Stimulated activated CD4-positive, alpha-beta T cell treated with anti-CD3 and anti-CD28 coated beads, Interleukin-1b, Interleukin-23, amount 100 ng/mL, for 24 hours (primary cell): Measurements from ENCODE around the gene COQ10B.
A peak's percentile ranks its signal among the peaks of the same experiment; 100 is the strongest.
"Not testable (repeated sequence)": the region's sequence is repeated elsewhere in the genome, so short reads cannot be mapped to it uniquely, and the experiment has no call there.

Experiments used
- DNase-seq, 4 experiments: peaks; one replicate each; pipeline ENCODE4 v3.0.0-alpha.2; 2020; ENCODE audit warnings: low read depth in 4 of 4, low spot score in 1 of 4

COQ10B gene

DNA sequence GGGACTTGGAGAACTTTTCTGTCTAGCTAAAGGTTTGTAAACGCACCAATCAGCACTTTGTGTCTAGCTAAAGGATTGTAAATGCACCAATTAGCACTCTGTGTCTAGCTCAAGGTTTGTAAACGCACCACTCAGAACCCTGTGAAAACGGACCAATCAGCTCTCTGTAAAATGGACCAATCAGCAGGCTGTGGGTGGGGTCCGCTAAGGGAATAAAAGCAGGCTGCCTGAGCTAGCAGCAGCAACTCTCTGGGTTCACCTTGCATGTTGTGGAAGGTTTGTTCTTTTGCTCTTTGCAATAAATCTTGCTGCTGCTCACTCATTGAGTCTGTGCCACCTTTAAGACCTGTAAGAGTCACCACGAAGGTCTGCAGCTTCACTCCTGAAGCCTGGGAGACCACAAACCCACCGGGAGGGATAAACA is 2.4 kb upstream of the COQ10B start:
- not testable (repeated sequence) for DNase-seq

DNA sequence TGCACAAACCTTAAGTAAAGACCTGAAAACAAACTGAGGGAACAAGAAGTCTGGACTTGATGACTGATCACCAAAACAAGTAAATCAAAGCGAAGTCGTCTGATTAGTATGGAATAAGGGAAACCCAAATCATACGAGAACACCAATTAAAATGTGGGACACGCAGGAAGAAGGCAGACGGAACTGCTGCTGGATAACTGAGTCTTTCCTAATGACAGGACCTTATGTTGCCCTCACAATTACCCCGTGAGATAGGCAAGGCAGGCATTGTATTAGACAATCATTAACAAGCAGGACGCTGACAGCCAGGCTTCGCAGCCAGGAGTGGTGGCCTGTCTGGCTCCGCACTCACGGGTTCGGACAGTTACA is 614 bp upstream of the COQ10B start:
- no peak for DNase-seq

GRCh38 chr2:197453914-197454398 is 604 bp downstream of the COQ10B start:
- DNase-seq: no peak

- no peak for DNase-seq
Measured at GRCh38 chr2:197454923-197455322, 1.6 kb downstream of the COQ10B start.

DNA sequence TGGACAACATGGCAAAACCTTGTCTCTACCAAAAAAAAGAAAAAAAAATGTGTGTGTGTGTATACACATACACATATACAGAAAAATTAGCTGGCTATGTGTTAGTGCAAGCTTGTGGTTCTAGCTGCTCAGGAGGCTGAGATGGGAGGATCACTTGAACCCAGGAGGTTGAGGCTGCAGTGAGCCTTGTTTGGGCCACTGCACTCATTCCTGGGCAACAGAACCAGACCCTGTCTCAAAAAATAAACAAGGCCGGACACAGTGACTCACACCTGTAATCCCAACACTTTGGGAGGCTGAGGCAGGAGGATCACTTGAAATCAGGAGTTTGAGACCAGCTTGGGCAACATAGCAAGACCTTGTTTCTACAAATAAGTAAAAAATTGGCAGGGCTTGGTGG is 2.1 kb downstream of the COQ10B start:
- no peak for DNase-seq

DNA sequence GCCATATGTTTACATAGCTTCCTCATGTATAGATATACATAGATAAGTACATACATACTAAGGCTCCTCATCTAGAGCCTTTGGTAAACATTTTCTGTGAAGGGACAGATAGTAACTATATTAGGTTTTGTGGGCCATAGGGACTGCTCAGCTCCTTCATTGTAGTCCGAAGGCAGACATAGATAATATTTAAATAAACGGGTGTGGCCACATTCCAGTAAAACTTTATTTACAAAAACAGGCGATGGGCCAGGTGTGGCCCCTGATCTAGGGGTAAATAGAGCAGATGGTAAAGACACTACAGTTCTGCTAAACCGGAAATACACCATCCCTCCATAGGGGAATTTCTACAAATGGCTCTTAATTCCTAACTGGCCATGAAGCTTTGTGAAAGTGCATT is 7.3 kb downstream of the COQ10B start:
- no peak for DNase-seq

GRCh38 chr2:197461057-197461456 is 7.7 kb downstream of the COQ10B start:
- no peak for DNase-seq

DNA sequence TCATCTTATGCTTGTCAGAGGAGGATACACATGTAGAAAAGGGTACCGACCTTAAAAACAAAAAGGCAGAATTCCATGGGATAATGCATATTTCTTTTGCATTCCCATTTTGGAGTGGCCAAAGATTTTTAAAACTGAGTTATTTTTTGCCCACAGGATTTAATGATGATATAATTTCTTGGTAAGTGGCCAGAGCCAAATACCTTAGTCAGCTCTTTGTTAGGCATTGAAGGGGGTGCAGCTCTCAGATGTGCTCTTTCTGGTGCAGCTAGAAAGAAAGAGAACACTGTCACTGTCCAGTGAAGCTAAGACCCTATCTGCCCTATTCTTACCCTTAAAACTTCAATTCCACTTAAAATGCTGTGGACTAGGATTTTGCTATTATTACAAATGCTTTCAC is 10.8 kb downstream of the COQ10B start:
- DNase-seq: no peak

- no peak for DNase-seq
Measured at GRCh38 chr2:197472166-197472565, 18.8 kb downstream of the COQ10B start.

GRCh38 chr2:197477797-197478196 is 24.4 kb downstream of the COQ10B start:
- no peak for DNase-seq

DNA sequence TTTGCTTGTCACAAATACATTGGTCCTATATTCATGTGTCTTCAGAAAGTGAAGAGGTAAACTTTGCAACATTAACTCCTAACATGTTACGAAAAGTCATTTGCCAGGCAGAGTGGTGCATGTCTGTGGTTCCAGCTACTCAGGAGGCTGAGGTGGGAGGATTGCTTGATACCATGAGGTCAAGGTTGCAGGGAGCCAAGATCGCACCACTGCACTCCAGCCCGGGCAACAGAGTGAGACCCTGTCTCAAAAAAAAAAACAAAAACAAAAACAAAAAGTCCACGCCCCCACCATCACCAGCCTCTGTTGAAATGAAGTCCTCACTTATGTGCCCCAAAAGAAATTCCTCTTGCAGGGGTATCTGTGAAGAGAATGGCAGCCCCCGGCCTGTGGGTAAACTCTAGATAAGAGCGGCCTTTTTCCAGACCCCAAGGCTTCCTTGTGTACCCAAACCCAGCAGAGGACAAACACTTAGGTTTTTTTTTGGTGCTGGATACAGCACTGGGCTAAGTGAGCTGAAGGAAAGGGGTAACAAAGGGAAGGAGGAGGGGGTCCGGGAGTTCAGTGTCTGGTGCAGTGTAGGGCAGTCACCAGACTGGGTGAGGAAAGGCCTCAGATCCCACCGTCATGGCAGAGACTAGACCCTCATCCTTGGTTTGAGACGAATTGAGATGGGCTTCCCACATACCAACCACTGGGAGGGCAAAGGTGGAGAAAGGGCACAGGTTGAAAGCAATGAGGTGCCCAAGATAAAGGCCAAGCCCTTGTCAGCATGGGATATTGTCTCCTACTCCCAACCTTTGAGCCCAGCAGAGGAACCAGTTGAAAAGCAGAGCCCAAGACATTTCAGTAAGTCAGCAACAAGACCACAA is 27.0 kb downstream of the COQ10B start:
- DNase-seq: no peak

DNA sequence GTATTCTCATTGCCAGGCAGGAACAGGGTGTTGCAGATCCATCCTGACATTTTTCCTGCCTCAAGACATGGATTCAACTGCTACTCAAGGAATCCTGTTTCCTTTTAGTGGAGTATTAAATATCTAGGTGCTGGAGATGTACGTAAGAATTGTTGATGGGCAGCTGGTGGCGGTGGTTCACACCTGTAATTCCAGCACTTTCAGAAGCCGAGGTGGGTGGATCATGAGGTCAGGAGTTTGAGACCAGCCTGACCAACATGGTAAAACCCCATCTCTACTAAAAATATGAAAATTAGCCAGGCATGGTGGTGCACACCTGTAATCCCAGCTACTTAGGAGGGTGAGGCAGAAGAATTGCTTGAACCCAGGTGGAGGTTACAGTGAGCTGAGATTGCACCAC is 30.9 kb downstream of the COQ10B start:
- not testable (repeated sequence) for DNase-seq

- DNase-seq: no peak
Measured at GRCh38 chr2:197486175-197486574, 32.8 kb downstream of the COQ10B start.

GRCh38 chr2:197487385-197487784 is 34.0 kb downstream of the COQ10B start:
- no peak for DNase-seq

GRCh38 chr2:197495433-197496134 is 42.2 kb downstream of the COQ10B start:
- DNase-seq: no peak

DNA sequence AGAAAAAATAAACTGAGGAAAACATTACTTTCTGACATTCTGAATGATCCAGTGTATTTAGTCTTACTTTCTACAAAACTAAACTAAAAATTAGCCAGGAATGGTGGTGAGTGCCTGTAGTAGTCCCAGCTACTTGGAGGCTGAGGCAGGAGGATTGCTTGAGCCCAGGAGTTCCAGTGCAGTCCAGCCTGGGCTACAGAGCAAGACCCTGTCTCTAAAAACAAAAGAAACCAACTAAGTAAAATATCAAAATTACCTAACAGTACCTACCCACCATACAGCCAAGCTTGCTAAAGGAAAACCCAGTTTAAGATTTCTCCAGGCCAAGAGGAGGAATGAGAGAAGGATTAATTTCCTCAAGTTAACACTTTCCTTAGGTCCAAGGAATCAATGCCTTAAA is 43.3 kb downstream of the COQ10B start:
- DNase-seq: no peak

GRCh38 chr2:197497326-197497725 is 44.0 kb downstream of the COQ10B start:
- DNase-seq: no peak

GRCh38 chr2:197498235-197498936 is 45.0 kb downstream of the COQ10B start:
- no peak for DNase-seq

DNA sequence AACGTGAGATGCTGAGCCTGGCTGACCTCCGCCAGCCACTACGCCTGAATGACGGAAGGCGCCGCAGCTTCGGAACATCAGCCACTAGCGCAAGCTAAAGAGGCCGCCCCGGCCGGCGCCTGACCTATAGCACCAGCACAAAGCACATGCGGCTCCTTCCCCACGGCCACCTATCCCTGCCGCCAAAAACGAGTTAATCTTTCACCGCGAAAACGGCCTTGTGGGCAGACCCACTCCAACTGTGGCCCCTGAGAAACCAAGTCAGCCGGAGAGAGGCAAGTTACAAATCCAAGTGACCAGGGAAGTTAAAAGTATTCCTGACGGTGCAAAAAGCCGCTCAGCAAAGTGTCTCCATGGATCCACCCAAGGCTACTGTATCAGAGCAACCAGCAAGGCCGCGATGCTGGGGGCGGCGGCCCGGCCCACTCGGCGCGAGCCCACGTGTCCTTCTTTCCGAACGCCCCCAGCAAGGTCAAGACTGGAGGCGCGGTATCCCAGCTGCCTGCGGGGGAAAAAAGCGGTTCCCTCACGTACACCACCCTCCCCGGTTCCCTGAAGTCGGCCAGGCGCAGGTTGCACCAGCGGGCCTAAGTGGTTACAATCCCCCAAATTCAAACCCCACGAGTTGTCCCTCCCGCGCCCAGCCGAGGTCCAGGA is 45.7 kb downstream of the COQ10B start:
- DNase-seq: peak in 3 of 4 experiments; percentile 26 to 38 (median 30)

GRCh38 chr2:197499594-197500502 is 46.5 kb downstream of the COQ10B start, which contains the start of the genes HSPD1 and HSPE1:
Gene HSPD1, minus strand, starts transcription at chr2:197499840. Its CDS starts 992 bp downstream, at chr2:197498848.
Gene HSPE1, plus strand, starts transcription at chr2:197500379. Its CDS starts 58 bp downstream, at chr2:197500437.
- DNase-seq: peak; percentile 92 to 98 (median 97)
